HCT116 (cell line): ENCODE data around the gene CHAF1A. TPM values are rescaled to one million over a fixed set of nuclear protein-coding genes. Genes with fewer than 3 reads are reported as not detected.
A peak's percentile ranks its signal among the peaks of the same experiment; 100 is the strongest.

Experiments used
- ATAC-seq: fragments of 200-7000 bp; cut with Tn5 transposase; 2 replicates; pipeline ENCODE4 v1.9.1; 2020; ENCODE audit warnings: mild to moderate bottlenecking, moderate library complexity
- BruUV-seq: library from RNA; stranded (reverse); fragments of 400-500 nt; replicated peaks from 2 replicates; lab custom pipeline; 2021; lab: Mats Ljungman, UMichigan
- CTCF ChIA-PET: fragments of 300-600 bp; sonication (Branson Sonifier 250); formaldehyde crosslinking; loops from one replicate; lab custom pipeline; 2021; ENCODE audit warnings: antibody characterized with exemption; lab: Charles Lee
- POLR2A ChIA-PET: fragments of 300-600, 350-600 bp; sonication (Branson Sonifier 250); formaldehyde crosslinking; loops from one replicate; lab custom pipeline; 2021; ENCODE audit warnings: antibody characterized with exemption; lab: Charles Lee
- RAD21 ChIA-PET, 2 experiments: fragments of 300-600 bp; sonication (Branson Sonifier 250); formaldehyde crosslinking; loops; one replicate each; lab custom pipeline; 2023; ENCODE audit warnings: low total read pairs in 2 of 2; ENCODE audit not compliant: uncharacterized antibody in 2 of 2, unreplicated experiment in 2 of 2, low non-redundant PET in 1 of 2; lab: Charles Lee
- DNase-seq: peaks from one replicate; pipeline ENCODE4 v3.0.0-alpha.2; 2010; ENCODE audit warnings: low read depth, low spot score
- H2AFZ ChIP-seq: fragments of 200-600 bp; shearing (Covaris generic), sonication (generic); 2 replicates; pipeline ENCODE4 v1.6.1; 2017; ENCODE audit warnings: low read depth, mixed run types, mixed read lengths, antibody characterized with exemption, low read length; ENCODE audit not compliant: poor library complexity, severe bottlenecking
- H3K27ac ChIP-seq: 2 replicates; pipeline ENCODE4 v1.5.1; 2012; ENCODE audit warnings: low read depth, low read length
- H3K27me3 ChIP-seq: fragments of 200-600 bp; sonication (generic); 2 replicates; pipeline ENCODE4 v1.6.1; 2016; ENCODE audit warnings: mixed run types, low read length, mixed read lengths; ENCODE audit not compliant: insufficient read depth
- H3K36me3 ChIP-seq, 2 experiments: fragments of 200-500 bp in 1 of 2; fragments of 200-600 bp in 1 of 2; sonication (Bioruptor generic) in 1 of 2; sonication (generic) in 1 of 2; 2 replicates each; pipeline versions ENCODE4 v1.5.1 to v1.6.1; 2014 to 2016; ENCODE audit warnings: low read length in 2 of 2, inconsistent platforms in 1 of 2, mixed read lengths in 1 of 2, mixed run types in 1 of 2; ENCODE audit not compliant: insufficient read depth in 2 of 2, control insufficient read depth in 1 of 2
- H3K4me1 ChIP-seq, 2 experiments: fragments of 200-600 bp in 1 of 2; sonication (generic) in 1 of 2; 2 replicates each; pipeline versions ENCODE4 v1.5.1 to v1.6.1; 2012 to 2017; ENCODE audit warnings: low read length in 2 of 2, inconsistent platforms in 1 of 2, mild to moderate bottlenecking in 1 of 2, mixed read lengths in 1 of 2, mixed run types in 1 of 2, moderate library complexity in 1 of 2; ENCODE audit not compliant: insufficient read depth in 2 of 2, control insufficient read depth in 1 of 2
- H3K4me2 ChIP-seq: fragments of 200-600 bp; sonication (generic); 2 replicates; pipeline ENCODE4 v1.6.1; 2017; ENCODE audit warnings: mixed run types, low read length, mixed read lengths
- H3K4me3 ChIP-seq, 2 experiments: fragments of 200-600 bp in 1 of 2; sonication (generic) in 1 of 2; replicated peaks in 1 of 2; 2 replicates each; pipeline ENCODE4 v1.5.1; 2011 to 2016; ENCODE audit warnings: low read length in 2 of 2, control low read depth in 1 of 2, low read depth in 1 of 2, mild to moderate bottlenecking in 1 of 2, mixed read lengths in 1 of 2, mixed run types in 1 of 2
- H3K79me2 ChIP-seq: fragments of 200-600 bp; sonication (generic); 2 replicates; pipeline ENCODE4 v1.6.1; 2017; ENCODE audit warnings: mild to moderate bottlenecking, mixed run types, low read length, moderate library complexity, mixed read lengths; ENCODE audit not compliant: insufficient read depth
- H3K9ac ChIP-seq: fragments of 200-600 bp; sonication (generic); 2 replicates; pipeline ENCODE4 v1.6.1; 2016; ENCODE audit warnings: low read length, mixed read lengths
- H3K9me2 ChIP-seq: fragments of 200-600 bp; sonication (generic), shearing (Covaris generic); 2 replicates; pipeline ENCODE4 v1.6.1; 2017; ENCODE audit warnings: mixed run types, mild to moderate bottlenecking, moderate library complexity; ENCODE audit not compliant: insufficient read depth
- H3K9me3 ChIP-seq, 2 experiments: fragments of 200-500 bp in 1 of 2; fragments of 200-600 bp in 1 of 2; sonication (Bioruptor generic) in 1 of 2; sonication (generic) in 1 of 2; 2 replicates each; pipeline ENCODE4 v1.6.1; 2014 to 2017; ENCODE audit warnings: low read length in 2 of 2, mixed read lengths in 2 of 2, inconsistent platforms in 1 of 2, low read depth in 1 of 2, mild to moderate bottlenecking in 1 of 2, mixed run types in 1 of 2, moderate library complexity in 1 of 2; ENCODE audit not compliant: control insufficient read depth in 1 of 2, insufficient read depth in 1 of 2
- H4K20me1 ChIP-seq: fragments of 200-600 bp; sonication (generic), shearing (Covaris generic); 2 replicates; pipeline ENCODE4 v1.6.1; 2017; ENCODE audit warnings: mixed run types, mild to moderate bottlenecking, moderate library complexity; ENCODE audit not compliant: insufficient read depth
- CTCF ChIP-seq, 3 experiments: fragments of 200-600 bp in 1 of 3; sonication (generic) in 1 of 3; IDR thresholded peaks in 2 of 3; conservative IDR thresholded peaks in 1 of 3; 2 replicates each; pipeline ENCODE4 v1.5.1; 2012 to 2017; ENCODE audit warnings: low read depth in 2 of 3, low read length in 2 of 3, antibody characterized with exemption in 1 of 3, borderline replicate concordance in 1 of 3, control low read depth in 1 of 3, mild to moderate bottlenecking in 1 of 3, mixed read lengths in 1 of 3, mixed run types in 1 of 3, moderate library complexity in 1 of 3; ENCODE audit not compliant: insufficient read depth in 1 of 3
- EGR1 ChIP-seq: IDR thresholded peaks from 2 replicates; pipeline ENCODE4 v1.6.1; 2012; ENCODE audit warnings: low read depth
- ELF1 ChIP-seq: IDR thresholded peaks from 2 replicates; pipeline ENCODE4 v1.6.1; 2012; ENCODE audit warnings: low read depth, borderline replicate concordance
- EZH2phosphoT487 ChIP-seq: fragments of 200-600 bp; IDR thresholded peaks from 2 replicates; pipeline ENCODE4 v1.6.1; 2018; ENCODE audit warnings: antibody characterized with exemption, borderline replicate concordance
- POLR2A ChIP-seq: IDR thresholded peaks from 2 replicates; pipeline ENCODE4 v1.7.0; 2011; ENCODE audit warnings: borderline replicate concordance; ENCODE audit not compliant: insufficient read depth, insufficient read length; ENCODE audit errors: extremely low read depth
- POLR2AphosphoS5 ChIP-seq: IDR thresholded peaks from 2 replicates; pipeline ENCODE4 v1.6.1; 2011; ENCODE audit warnings: mild to moderate bottlenecking, low read depth, low read length, moderate library complexity
- RAD21 ChIP-seq: IDR thresholded peaks from 2 replicates; pipeline ENCODE4 v1.6.1; 2012; ENCODE audit warnings: low read depth, mild to moderate bottlenecking
- SIN3A ChIP-seq: IDR thresholded peaks from 2 replicates; pipeline ENCODE4 v1.6.1; 2012; ENCODE audit warnings: low read depth
- SP1 ChIP-seq: IDR thresholded peaks from 2 replicates; pipeline ENCODE4 v1.6.1; 2012; ENCODE audit warnings: low read depth
- TCF7L2 ChIP-seq: IDR thresholded peaks from 2 replicates; pipeline ENCODE4 v1.7.0; 2011; ENCODE audit warnings: borderline replicate concordance, inconsistent platforms; ENCODE audit not compliant: insufficient read depth, insufficient read length; ENCODE audit errors: extremely low read depth
- YY1 ChIP-seq: IDR thresholded peaks from 2 replicates; pipeline ENCODE4 v1.6.1; 2011; ENCODE audit warnings: low read length, low read depth, moderate library complexity, mild to moderate bottlenecking; ENCODE audit not compliant: insufficient replicate concordance; ENCODE audit errors: extremely low read depth
- ZBTB33 ChIP-seq: IDR thresholded peaks from 2 replicates; pipeline ENCODE4 v1.6.1; 2011; ENCODE audit warnings: mild to moderate bottlenecking, low read length, moderate library complexity; ENCODE audit not compliant: insufficient replicate concordance; ENCODE audit errors: extremely low read depth
- ZNF274 ChIP-seq: fragments of 200-500 bp; sonication (Bioruptor generic); IDR thresholded peaks from 2 replicates; pipeline ENCODE4 v1.6.1; 2014; ENCODE audit warnings: mild to moderate bottlenecking, low read depth, low read length, inconsistent platforms
- intact Hi-C: fragments of 100-400 bp; cut with micrococcal nuclease; formaldehyde crosslinking; loops from 2 replicates; pipeline ENCODE4 v1.10.0; 2022
- total RNA-seq: library from RNA; stranded (reverse); gene quantifications from one replicate; pipeline ENCODE4 v1.2.1, GENCODE V29; 2021; ENCODE audit not compliant: unreplicated experiment
- TF ChIP-seq, protein P1 (sequence below): IDR thresholded peaks from 2 replicates; pipeline ENCODE4 v1.6.1; 2012; ENCODE audit warnings: low read depth
- TF ChIP-seq, protein P2 (sequence below): IDR thresholded peaks from 2 replicates; pipeline ENCODE4 v1.6.1; 2012

Gene CHAF1A
- total RNA-seq, 1 experiment from 2014 or later, result 69.9 TPM

DNA sequence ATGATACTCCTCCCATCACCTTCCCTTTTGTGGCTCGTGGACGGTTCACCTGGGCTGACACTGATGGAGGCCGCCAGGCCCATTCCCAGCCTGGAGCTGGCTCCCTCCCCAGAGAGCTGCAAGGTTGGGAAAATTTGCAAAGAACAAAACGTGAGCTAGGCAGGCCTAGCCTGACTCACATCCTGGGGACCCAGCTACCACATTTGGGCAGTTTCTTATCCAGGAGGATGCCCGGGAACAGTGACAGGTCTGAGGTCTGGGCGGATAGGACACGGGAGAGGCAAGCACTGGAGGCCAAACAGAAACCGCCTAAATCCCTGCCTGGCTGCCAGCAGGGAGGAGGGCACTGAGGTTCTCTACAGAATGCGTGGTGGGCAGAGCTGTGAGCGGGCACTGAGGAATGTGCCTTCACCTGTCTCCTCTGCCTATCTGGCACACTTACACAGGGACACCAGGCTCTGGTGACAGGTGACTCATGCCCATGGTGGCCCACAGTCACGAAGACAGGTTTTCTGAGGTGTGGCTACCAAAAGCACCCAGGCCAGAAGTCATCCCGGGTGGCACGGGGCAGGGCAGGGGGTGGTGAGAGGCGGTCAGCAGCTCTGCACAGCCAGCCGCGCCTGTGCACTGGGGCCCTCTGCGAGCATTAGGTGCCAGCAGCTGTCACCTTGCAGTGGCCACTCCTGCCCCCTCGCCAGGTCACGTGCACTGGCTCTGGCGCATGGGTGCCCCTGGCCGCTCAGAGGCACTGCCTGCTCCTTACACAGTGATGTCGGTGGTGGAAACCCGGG lies 25.3 kb upstream of the CHAF1A start (continued):
- TF ChIP-seq, protein P1, sequence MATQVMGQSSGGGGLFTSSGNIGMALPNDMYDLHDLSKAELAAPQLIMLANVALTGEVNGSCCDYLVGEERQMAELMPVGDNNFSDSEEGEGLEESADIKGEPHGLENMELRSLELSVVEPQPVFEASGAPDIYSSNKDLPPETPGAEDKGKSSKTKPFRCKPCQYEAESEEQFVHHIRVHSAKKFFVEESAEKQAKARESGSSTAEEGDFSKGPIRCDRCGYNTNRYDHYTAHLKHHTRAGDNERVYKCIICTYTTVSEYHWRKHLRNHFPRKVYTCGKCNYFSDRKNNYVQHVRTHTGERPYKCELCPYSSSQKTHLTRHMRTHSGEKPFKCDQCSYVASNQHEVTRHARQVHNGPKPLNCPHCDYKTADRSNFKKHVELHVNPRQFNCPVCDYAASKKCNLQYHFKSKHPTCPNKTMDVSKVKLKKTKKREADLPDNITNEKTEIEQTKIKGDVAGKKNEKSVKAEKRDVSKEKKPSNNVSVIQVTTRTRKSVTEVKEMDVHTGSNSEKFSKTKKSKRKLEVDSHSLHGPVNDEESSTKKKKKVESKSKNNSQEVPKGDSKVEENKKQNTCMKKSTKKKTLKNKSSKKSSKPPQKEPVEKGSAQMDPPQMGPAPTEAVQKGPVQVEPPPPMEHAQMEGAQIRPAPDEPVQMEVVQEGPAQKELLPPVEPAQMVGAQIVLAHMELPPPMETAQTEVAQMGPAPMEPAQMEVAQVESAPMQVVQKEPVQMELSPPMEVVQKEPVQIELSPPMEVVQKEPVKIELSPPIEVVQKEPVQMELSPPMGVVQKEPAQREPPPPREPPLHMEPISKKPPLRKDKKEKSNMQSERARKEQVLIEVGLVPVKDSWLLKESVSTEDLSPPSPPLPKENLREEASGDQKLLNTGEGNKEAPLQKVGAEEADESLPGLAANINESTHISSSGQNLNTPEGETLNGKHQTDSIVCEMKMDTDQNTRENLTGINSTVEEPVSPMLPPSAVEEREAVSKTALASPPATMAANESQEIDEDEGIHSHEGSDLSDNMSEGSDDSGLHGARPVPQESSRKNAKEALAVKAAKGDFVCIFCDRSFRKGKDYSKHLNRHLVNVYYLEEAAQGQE, result no peak

DNA sequence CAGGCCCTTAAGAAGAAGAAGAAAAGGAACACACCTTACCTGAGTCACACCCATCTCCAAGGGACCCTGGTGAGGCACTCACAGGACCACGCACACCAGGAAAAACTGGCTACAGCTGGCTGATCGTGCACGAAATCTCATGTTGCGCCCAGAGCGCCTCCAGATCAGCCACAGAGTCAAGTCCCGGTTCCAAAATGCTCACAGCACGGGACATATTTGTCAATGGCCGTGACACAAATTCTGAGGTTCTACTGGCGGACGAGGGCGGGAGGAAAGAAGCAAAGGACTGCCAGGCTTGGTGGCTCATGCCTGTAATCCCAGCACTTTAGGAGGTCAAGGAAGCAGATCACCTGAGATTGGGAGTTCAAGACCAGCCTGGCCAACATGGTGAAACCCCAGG lies 23.6 kb upstream of the CHAF1A start:
- Histone ChIP-seq H3K4me3 (no peak overlapping the region), H3K79me2 (peaks cover 80% of the 10 kb centered on the region), H3K27me3 (no peaks in the 10 kb centered on the region), H3K4me1 (peaks cover 63 to 74% of the 10 kb centered on the region in 2 experiments), H2AFZ (no peak overlapping the region), H3K9me3 (no peaks in the 10 kb centered on the region), H3K4me2 (peak overlapping the region; percentile 50), H3K9me2 (no peaks in the 10 kb centered on the region), H3K36me3 (no peaks in the 10 kb centered on the region), H3K27ac (no peak overlapping the region), H3K9ac (no peak overlapping the region)
- ChIA-PET POLR2A (no interaction called here), RAD21 (no interaction called here), CTCF (no interaction called here)
- intact Hi-C loops, result no loop called here
- DNase-seq (no peak), ATAC-seq (no peak)
- BruUV-seq, result no TSS peak
- no peak for TF ChIP-seq POLR2AphosphoS5
- no peak for TF ChIP-seq CTCF (IDR thresholded peaks at IDR 0.05 in 2 of 3, conservative IDR thresholded peaks at IDR 0.05 in 1 of 3; ENCODE audit: borderline replicate concordance in 1 of 3, insufficient read depth in 1 of 3, low read depth in 2 of 3, low read length in 2 of 3)
- no peak for TF ChIP-seq EZH2phosphoT487
- TF ChIP-seq, protein P2, sequence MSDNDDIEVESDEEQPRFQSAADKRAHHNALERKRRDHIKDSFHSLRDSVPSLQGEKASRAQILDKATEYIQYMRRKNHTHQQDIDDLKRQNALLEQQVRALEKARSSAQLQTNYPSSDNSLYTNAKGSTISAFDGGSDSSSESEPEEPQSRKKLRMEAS, result no peak
- TF ChIP-seq ZNF274, result no peak
- TF ChIP-seq POLR2A, result no peak
- TF ChIP-seq YY1, result no peak
- no peak for TF ChIP-seq SIN3A
- TF ChIP-seq TCF7L2, result no peak
- TF ChIP-seq SP1, result no peak
- no peak for TF ChIP-seq ZBTB33
- no peak for TF ChIP-seq RAD21
- TF ChIP-seq EGR1, result no peak
- no peak for TF ChIP-seq ELF1
- TF ChIP-seq, all 23 proteins: peak for 0
- H4K20me1 ChIP-seq, result peaks cover 3% of the 10 kb centered on the region; the same call in 1 of the 2 replicates
